ENCODE data around the gene POU4F1.

DNA sequence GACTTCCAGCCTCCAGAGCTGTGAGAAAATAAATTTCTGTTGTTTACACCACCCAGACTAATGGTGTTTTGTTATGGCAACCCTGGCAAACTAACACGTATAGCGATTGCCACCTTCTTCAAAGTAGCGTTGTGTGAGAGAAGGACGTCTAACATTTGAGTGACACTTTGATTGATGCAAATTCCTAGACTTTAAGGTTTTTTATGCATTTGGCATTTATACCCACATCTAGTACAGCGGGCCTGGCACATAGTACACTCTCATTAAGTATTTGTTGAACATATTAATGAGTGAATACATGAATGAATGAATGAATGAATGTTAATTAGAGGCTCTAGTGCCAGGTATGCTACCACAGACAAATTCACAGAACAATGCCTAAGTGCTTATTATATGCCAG, 36.7 kb downstream of the POU4F1 start:
- TF ChIP-seq, protein P1, sequence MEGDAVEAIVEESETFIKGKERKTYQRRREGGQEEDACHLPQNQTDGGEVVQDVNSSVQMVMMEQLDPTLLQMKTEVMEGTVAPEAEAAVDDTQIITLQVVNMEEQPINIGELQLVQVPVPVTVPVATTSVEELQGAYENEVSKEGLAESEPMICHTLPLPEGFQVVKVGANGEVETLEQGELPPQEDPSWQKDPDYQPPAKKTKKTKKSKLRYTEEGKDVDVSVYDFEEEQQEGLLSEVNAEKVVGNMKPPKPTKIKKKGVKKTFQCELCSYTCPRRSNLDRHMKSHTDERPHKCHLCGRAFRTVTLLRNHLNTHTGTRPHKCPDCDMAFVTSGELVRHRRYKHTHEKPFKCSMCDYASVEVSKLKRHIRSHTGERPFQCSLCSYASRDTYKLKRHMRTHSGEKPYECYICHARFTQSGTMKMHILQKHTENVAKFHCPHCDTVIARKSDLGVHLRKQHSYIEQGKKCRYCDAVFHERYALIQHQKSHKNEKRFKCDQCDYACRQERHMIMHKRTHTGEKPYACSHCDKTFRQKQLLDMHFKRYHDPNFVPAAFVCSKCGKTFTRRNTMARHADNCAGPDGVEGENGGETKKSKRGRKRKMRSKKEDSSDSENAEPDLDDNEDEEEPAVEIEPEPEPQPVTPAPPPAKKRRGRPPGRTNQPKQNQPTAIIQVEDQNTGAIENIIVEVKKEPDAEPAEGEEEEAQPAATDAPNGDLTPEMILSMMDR (IDR thresholded peaks at IDR 0.05), result no peak
- no peak for TF ChIP-seq POLR2A (IDR thresholded peaks at IDR 0.05)

Measured in right lobe of liver (tissue), 4 donors.